Activated CD8-positive, alpha-beta memory T cell treated with anti-CD3 and anti-CD28 coated beads for 24 hours (primary cell): ENCODE results near the gene IL10RB.
"Not testable (repeated sequence)": the region's sequence is repeated elsewhere in the genome, so short reads cannot be mapped to it uniquely, and the experiment has no call there.

Source experiments
- DNase-seq: peaks from one replicate; pipeline ENCODE4 v3.0.0-alpha.2; 2020

IL10RB gene

DNA sequence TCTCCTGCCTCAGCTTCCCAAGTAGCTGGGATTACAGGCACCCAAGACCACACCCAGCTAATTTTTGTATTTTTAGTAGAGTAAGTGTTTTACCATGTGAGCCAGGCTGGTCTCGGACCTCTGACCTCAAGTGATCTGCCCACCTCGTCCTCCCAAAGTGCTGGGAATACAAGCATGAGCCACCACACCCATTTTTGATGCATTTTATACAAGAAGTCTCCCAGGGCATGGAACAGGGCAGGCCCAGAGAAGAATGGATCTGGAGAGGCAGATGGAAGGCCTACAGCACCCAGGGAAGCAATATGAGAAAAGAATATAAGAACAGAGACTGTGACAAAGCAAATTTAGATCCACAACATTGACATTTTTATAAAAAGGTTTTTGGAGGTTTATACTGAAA lies 39.8 kb downstream of the IL10RB start:
- DNase-seq = no peak

DNA sequence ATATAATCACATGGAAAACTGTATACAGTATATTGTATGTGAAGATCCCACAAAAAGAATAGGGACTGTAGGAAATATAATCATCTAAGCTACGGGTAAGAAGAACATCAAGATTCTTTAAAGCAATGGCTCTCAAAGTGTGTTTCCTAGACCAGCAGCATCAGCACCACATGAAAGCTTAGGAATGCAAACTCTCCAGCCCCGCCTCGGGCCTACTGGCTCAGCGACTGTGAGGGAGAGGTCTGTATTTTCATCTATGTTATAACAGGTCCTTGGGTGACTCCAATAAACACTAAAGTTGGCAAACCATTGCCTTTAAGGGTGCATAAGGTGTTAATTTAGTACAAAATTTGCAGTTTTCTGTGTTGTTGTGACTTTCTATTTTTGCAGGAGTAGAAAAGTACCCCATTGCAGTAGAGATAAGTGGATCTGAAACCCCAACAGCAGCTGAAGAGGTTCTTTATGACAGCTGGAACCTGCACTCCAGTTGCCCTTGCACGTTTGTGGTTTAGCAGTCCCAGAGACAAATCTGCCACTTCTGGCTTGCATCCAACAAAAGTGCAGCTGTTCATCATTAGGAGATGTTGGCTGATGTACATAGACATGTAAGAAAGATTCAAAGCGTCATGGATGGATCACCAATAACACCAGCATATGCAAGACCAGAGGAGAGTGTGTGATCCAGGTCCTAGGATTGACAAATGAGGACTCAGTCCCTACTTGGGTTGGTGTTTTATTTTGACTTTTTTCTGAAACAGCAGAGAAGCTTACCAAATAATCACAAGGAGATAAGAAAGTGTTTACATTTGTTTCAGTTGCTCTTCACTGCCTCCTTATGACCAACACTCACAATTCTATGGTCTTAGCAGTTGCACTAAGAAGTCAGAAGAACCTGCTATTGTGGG lies 42.7 kb downstream of the IL10RB start:
- no peak for DNase-seq

DNA sequence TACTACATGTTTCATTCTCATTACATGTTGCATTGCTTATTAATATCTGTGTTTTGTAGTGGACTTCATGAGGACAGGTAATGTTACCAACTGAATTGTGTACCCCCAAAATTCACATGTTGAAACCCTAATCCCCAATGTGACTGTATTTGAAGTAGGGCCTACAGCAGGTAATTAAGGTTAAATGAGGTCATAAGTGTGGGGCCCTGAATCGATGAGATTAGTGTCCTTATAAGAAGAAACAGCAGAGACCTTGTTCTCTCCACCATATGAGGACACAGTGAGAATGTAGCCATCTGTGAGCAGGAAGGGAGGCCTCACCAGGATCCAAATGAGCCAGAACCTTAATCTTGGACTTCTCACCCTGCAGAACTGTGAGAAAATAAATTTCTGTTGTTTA lies 43.6 kb downstream of the IL10RB start:
- DNase-seq = no peak

DNA sequence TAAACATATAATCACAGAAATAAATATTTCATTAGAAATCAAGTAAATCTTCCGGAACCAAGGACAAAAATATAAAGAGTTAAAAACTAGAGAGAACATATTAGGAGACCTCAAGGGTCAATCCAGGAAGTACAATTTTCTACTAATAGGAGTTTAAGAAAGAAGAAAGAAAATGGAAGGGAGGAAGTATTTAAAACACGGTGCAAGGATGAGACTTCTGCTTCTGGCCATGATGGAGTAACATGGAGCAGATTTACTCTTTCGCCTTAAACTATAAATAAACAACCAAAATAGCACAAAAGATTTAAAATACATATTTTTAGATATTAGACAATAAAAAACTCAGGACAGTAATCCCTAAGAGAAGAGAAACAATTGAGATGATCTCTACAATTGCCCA lies 46.0 kb downstream of the IL10RB start:
- no peak for DNase-seq

DNA sequence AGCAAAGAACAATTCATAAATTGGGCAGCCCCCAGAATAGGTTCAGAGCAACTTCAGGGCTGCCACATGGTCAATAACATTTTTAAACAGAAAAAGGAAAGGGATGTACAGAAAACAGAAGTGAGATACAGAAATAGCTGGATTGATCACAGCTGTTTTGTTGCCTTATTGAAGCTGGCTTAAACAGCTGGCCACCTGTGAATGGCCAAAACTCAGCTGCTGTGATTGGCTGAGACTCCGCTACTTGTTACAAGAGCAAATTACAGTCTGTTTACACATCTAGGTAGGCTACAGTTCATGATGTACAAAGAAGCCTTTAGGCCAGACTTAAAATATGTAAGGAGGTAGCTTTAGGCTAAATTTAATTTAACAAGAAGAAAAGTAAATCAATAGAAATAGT lies 47.0 kb downstream of the IL10RB start:
- DNase-seq = no peak

DNA sequence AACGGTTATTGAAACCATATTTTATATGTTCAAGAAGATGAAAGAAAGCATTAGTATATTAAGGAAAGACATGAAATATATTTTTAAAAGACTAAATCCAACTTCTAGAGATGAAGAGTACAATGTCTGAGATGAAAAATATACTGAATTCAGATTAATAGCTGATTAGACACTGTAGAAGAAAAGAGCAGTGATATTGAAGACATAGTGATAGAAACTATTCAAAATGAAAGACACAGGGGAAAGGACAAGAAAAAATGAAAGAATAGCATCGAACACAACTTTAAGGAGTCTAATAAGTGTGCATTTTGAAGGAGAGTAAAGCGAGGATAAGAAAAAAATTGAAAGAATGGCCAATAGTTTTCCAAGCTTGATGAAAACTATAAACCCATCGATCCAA lies 47.4 kb downstream of the IL10RB start:
- no peak for DNase-seq

DNA sequence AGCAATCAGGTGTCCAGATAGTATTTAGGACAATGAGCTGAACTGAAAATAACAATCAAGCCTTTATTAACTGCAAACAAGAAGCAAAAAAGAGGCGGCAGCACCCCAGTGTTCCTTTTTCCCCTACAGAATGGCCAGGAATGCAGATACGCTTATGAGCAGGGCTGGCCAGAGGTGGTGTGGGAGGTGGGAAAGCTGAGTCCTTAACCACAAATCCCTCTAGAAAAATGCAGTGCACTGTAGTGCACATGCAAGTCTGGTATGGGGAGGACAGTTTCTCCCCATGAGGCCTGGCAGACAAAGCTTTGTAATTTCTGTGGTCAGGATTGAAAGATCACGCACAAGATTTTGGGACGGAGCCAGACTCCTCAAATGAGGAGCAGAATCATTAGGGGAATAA lies 47.9 kb downstream of the IL10RB start:
- DNase-seq = no peak

DNA sequence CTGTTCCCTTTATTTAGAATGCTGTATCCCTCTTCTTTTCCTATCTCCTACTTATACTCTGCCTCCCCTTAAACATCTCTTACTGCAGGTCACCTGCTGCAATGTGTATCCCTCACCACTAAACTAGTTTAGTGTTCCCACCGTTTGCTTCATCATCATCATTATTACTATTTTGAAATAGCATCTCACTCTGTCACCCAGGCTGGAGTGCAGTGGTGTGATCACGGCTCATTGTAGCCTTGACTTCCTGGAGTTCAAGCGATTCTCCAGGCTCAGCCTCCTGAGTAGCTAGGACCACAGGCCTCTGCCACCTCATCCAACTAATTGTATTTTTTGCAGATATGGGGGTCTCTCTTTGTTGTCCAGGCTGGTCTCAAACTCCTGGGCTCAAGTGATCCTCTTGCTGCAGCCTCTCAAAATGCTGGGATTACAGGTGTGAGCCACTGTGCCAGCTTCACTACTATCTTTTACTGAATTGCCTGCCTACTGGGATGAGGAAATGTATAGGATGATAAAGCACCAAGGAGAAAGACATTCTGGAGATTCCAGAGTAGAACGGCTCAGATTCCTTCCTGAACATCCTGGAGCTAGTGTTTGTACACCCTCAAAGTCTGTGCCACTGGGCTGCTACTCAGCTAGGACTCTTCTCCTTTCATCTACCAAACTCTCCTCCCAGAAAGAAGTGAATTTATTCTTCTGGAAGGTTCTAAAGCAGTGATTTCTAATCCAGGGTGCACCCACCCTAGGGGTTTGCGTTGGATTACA lies 50.0 kb downstream of the IL10RB start:
- DNase-seq = no peak

DNA sequence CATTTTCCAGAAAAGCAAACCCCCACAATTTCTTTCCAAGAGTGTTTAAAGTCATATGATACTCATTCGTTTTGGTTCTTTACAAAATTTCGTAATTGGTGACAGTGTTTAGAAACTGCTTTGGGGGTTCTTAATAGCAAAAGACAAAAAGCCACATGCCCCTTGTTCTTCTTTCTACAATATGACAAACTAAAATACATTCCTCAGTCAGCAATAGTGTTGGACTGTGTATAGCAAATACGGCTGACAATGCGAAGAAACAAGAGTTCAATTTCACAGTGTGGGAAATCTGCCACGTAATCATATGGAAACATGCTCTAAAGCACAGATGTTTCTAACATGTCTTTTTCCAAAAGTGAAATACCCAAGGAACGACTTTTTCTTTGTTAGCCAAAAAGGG lies 51.0 kb downstream of the IL10RB start:
- DNase-seq = no peak

DNA sequence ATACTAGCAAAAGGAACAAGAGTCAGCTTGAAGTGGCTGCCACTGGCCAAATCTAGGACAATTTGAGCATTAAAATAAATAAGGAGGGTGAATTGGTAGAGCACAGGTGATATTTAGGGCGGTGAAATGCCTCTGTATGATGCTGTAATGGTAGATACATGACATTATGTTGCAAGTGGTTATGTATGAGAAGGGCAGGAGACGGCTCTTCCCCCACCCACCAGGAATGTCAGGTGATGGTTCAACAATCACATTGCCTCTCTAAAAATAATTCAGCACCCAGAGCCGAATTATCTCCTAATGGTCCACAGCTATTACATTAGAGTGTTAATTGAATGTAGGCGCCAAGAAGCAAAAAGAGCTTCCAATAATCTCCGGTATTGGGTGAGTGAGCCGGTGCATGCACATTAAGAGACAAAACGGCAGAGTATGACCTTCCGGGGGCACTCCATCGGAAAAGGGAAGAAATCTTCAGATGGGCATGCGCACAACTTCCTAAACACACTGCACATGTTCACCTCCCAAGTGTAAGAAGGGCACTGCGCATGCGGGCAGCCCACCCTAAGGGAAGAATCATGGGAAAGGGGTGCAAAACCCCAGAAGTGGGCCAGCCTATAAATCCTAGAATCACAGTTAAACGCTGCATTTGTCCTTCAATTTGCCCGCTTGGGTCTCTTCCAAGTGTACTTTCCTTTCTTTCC lies 51.8 kb downstream of the IL10RB start:
- no peak for DNase-seq

DNA sequence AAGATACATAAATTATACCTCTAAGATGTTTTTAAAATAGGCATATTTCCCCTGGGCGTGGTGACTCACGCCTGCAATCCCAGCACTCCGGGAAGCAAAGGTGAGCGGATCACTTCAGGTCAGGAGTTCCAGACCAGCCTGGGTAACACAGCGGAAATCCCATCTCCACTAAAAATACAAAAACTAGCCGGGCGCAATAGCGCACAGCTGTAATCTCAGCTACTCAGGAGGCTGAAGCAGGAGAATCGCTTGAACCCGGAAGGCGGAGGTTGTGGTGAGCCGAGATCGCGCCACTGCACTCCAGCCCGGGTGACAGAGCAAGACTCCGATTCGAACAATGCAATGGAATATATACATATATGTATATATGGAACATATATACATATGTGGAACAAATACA lies 54.8 kb downstream of the IL10RB start:
- DNase-seq = not testable (repeated sequence)

DNA sequence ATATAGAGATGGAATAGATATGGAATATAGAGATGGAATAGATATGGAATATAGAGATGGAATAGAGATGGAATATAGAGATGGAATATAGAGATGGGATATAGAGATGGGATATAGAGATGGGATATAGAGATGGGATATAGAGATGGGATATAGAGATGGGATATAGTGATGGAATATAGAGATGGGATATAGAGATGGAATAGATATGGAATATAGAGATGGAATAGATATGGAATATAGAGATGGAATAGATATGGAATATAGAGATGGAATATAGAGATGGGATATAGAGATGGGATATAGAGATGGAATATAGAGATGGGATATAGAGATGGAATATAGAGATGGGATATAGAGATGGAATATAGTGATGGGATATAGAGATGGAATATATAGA lies 57.4 kb downstream of the IL10RB start:
- DNase-seq = not testable (repeated sequence)

DNA sequence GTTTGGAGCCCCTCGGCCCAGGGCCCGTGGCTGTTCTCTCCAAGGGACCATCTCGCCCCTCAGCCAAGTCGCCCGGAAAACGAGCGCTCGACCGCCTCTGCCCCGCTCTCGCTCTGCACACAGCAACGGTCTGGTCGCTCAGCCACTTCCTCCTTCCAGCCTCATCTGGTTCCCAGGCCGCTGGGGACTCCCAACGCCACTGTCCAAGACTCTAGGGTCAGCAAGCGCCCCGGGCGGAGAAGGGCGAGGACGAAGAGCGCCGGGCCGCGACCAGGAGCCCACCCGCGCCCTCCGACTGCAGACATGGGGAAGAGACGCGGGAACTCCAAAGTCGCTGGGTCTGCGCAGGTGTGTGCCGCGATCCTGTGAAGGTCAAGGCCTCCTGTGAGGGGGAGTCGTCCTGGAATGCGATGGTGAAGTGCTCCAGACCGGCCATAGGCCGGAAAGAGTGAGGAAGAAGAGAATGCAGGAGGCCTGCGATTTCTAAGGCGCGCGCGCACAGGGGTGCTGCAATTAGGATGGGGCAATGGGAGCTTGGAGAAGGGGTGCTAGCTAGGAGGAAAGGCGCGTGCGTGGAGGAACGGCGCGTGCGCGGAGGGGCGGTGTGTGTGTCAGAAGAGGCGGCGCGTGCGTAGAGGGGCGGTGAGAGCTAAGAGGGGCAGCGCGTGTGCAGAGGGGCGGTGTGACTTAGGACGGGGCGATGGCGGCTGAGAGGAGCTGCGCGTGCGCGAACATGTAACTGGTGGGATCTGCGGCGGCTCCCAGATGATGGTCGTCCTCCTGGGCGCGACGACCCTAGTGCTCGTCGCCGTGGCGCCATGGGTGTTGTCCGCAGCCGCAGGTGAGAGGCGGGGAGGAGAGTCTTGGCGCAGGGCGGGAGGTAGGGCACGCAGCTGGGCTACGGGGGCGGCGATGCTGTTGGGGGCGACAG lies 58.4 kb downstream of the IL10RB start, which contains the start of gene IFNAR1:
Gene IFNAR1 (plus strand): TSS at position 680 of the 931 bp plus-strand sequence. CDS start 86 bp downstream, at position 766.
- peak; percentile 98 for DNase-seq

DNA sequence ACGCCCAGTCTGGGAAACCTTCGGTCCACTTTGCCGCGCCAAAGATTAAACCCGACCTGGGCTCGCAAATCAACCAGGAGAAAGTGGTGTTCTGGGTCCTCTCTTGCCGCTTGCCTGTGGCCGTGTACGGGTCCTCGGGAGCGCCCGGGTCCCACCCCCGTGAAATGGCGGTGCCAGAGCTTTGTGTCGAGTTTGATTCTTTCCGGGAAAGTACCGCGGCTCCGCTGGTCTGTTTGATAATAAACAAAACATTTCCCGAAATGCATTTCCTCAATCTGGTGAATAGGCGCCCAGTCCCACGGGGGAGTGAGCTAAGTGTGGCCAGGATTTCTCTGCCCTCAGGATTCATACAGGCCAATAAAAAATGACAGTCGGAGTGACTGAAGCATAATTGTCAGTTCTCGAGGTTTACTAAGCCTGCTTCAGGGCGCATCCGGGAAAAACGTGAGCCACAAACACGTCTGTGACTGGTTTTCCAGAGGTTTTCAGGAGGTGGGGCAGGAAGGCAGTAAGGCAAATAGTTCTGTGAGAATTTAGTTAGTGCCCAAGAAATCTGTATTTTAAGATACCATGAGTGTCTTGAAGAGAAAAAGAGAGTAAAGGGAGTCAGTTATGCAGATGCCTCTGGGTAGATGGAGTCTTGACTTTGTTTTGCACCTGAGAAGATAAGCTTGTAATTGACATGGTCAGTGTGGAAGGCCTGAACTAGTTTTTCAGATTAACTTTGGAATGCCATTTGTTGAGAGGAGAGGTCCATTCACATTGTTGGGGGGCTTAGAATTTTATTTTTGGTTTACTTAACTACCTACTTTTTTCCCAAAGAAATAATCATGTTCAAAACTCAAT lies 59.3 kb downstream of the IL10RB start:
- no peak for DNase-seq

DNA sequence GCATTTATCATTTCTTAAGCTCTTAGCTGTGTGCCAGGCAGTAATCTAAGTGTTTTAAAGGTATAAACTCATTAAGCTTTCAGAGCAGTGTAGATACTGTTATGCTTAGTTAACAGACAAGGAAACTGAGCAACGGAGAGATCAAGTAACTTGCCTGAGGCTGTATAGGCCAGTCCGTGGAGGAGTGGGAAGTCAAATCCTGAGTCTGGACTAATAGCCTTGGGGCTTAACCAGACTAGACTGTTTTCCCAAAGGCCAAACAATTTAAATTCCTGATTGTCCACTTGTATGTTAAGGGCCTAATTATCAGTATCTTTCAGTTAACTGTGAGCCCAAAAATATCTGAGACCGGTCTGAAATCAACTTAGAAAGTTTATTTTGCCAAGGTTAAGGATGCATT lies 61.2 kb downstream of the IL10RB start:
- no peak for DNase-seq

DNA sequence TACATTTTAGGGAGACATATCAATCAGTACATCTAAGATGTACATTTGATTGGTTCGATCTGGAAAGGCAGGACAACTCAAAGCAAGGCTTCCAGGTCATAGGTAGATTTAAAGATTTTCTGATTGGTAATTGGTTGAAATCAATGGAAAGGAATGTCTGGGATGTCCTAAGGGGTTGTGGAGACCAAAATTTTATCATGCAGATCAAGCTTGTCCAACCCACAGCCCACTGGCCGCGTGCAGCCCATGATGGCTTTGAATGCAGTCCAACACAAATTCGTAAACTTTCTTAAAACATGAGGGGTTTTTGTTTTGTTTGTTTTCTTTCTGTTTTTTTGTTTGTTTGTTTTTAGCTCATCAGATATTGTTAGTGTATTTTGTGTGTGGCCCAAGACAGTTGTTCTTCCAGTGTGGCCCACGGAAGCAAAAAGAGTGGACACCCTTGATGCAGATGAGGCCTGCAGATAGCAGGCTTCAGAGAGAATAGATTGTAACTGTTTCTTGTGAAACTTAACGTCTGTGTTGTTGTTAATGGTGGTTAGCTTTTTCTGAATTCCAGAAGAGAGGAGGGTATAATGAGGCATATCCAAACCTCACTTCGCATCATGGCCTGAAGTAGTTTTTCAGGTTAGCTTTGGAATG lies 61.7 kb downstream of the IL10RB start:
- no peak for DNase-seq

DNA sequence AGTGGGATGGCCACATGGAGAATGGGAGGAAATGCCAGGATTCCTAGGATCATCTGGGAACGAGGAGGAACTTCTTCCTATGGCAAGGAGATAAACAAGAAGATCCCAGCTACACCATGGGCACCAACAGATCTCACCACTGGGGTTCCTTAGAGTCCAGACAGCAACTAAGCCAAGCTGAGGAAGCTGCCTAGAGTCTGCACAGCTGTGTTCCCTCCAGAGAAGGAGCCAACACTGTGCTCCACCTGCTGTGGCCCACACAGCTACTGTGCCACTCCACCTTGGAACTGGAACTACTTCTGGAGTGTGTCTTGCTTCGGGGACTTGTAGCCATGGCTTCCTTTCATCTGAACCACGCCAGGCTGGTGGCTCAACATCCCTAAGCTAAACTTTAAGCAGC lies 64.6 kb downstream of the IL10RB start:
- DNase-seq = no peak

DNA sequence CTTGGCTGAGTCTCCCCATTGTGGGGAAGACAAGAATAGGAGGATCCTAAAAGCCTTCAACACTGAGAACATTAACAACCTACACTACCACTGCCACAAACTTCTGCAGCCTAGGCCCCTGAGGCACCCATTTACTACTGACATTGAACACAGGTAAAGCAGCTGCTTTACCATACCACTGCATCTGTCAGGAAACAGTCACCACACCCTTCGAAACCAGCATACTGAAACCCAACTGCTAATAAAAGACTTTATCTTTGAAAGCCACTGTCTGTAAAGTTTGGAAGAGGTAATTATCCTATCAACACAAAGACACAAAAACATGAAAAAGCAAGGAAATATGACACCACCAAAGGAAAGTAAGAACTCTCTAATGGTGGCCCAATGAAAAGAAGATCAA lies 66.0 kb downstream of the IL10RB start:
- no peak for DNase-seq

DNA sequence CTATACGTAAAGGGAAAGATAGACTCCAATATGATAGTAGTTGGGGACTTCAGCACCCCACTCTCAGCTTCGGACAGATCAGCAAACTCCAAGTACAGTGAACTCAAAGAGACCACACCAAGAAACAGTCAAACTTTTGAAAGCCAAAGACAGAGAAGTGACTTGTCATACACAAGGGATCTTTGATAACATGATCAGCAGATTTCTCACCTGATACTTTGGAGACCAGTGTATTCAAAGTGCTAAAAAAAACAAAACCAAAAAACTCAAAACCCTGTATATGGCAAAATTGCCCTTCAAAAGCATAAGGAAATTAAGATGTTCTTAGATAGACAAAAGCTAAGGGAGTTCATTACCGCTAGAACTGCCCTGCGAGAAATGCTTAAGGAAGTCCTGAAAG lies 68.0 kb downstream of the IL10RB start:
- no peak for DNase-seq

DNA sequence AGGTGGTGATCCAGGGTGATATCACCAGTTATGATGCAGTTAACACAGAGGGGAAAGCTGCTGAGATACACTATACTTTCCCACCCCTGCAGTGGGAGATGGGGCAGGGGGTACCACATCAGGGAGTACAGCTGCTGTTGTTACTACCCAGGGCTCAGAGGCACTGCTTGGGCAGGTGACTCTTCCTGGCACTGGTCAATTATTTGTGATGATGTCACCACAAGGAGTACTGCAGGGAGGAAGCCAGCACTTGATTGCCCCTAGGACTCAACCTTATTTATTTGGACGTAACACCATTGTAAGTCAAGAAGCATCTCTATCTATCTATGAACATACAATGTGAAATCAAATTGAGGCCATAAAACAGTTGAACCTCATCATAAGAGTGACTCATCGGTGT lies 68.7 kb downstream of the IL10RB start:
- no peak for DNase-seq

DNA sequence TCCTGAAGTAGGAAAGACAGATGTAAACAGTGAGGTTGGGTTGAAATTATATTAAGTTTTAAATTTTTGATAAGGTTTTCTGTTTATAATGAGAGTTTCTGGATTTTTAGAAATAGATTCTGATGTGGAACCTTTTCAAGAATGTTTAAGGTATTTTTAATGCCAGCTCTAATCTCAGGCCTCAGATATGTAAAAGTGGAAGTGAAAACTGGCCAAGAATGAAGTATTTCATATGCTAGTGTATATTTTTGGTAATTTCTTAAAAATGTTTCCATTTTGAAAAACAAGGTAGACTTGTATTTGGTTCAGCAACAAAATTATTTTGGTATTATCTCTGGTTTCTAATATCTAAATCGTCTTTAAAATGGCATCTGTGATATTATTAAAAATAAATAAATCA lies 73.0 kb downstream of the IL10RB start:
- no peak for DNase-seq
